GM12878 (cell line): ENCODE data around the gene FGGY. TPM values are rescaled to one million over a fixed set of nuclear protein-coding genes. Genes with fewer than 3 reads are reported as not detected.

Source experiments
- ATAC-seq: fragments of 200-7000 bp; cut with Tn5 transposase; 3 replicates; pipeline ENCODE4 v1.9.1; 2020; ENCODE audit warnings: mild to moderate bottlenecking, moderate library complexity
- BruUV-seq: library from RNA; stranded (reverse); fragments of 400-500 nt; replicated peaks from 2 replicates; lab custom pipeline; 2021; lab: Mats Ljungman, UMichigan
- CTCF ChIA-PET: fragments of 300-600 bp; sonication (Branson Sonifier 250); formaldehyde crosslinking; extraction: SDS; loops from one replicate; lab custom pipeline; 2021; ENCODE audit warnings: inconsistent platforms; lab: Yijun Ruan, JAX
- POLR2A ChIA-PET: fragments of 350-600 bp; formaldehyde crosslinking; extraction: SDS; loops from one replicate; lab custom pipeline; 2021; ENCODE audit warnings: inconsistent platforms; lab: Charles Lee
- RAD21 ChIA-PET: fragments of 300-600 bp; sonication (Branson Sonifier 250); formaldehyde crosslinking; loops from one replicate; lab custom pipeline; 2023; ENCODE audit warnings: antibody characterized with exemption; ENCODE audit not compliant: unreplicated experiment; lab: Charles Lee
- SMC1A ChIA-PET: fragments of 300-600 bp; sonication (Branson Sonifier 250); formaldehyde crosslinking; loops from one replicate; lab custom pipeline; 2023; ENCODE audit not compliant: unreplicated experiment, uncharacterized antibody; lab: Charles Lee
- DNase-seq: peaks from one replicate; pipeline ENCODE4 v3.0.0-alpha.2; 2011; ENCODE audit warnings: low read depth, low spot score
- FAIRE-seq: peaks from 3 replicates; lab custom pipeline; 2011; peaks lifted over from hg19 to GRCh38; lab: Jason Lieb, UNC
- H2AFZ ChIP-seq: 2 replicates; pipeline ENCODE4 v1.6.0; 2011; ENCODE audit warnings: low read depth, low read length, control low read depth; ENCODE audit not compliant: control insufficient read depth
- H3K27ac ChIP-seq: 2 replicates; pipeline ENCODE4 v1.5.1; 2011; ENCODE audit warnings: control low read depth; ENCODE audit not compliant: control insufficient read depth, insufficient read depth
- H3K27me3 ChIP-seq, 2 experiments: replicated peaks in 1 of 2; 2 replicates each; pipeline versions ENCODE4 v1.6.0 to v1.6.1; 2011; ENCODE audit warnings: low read length in 1 of 2; ENCODE audit not compliant: control insufficient read depth in 2 of 2, insufficient read depth in 2 of 2
- H3K36me3 ChIP-seq, 2 experiments: 2 replicates each; pipeline ENCODE4 v1.5.1; 2011; ENCODE audit warnings: low read length in 1 of 2; ENCODE audit not compliant: control insufficient read depth in 2 of 2, insufficient read depth in 2 of 2
- H3K4me1 ChIP-seq: 2 replicates; pipeline ENCODE4 v1.6.1; 2011; ENCODE audit warnings: mild to moderate bottlenecking, low read length, moderate library complexity, mixed read lengths; ENCODE audit not compliant: control insufficient read depth, insufficient read depth
- H3K4me2 ChIP-seq: 2 replicates; pipeline ENCODE4 v1.6.0; 2011; ENCODE audit warnings: control low read depth; ENCODE audit not compliant: control insufficient read depth, insufficient read depth
- H3K4me3 ChIP-seq: fragments of 200-600 bp; sonication (generic); 2 replicates; pipeline ENCODE4 v1.5.1; 2016
- H3K79me2 ChIP-seq: 2 replicates; pipeline ENCODE4 v1.6.0; 2011; ENCODE audit warnings: low read length; ENCODE audit not compliant: control insufficient read depth, insufficient read depth
- H3K9ac ChIP-seq: 2 replicates; pipeline ENCODE4 v1.8.0; 2011; ENCODE audit warnings: low read length, control low read depth, mixed read lengths; ENCODE audit not compliant: control insufficient read depth, insufficient read depth
- H3K9me3 ChIP-seq: replicated peaks from 3 replicates; pipeline ENCODE4 v1.5.1; 2011; ENCODE audit warnings: mild to moderate bottlenecking, low read length; ENCODE audit not compliant: control insufficient read depth, insufficient read depth
- H4K20me1 ChIP-seq: 2 replicates; pipeline ENCODE4 v1.6.0; 2011; ENCODE audit not compliant: control insufficient read depth, insufficient read depth
- HDAC2 ChIP-seq: fragments of 200-600 bp; sonication (generic); IDR thresholded peaks from 2 replicates; pipeline ENCODE4 v1.6.1; 2017
- MEF2B ChIP-seq: fragments of 450-650 bp; IDR thresholded peaks from 2 replicates; pipeline ENCODE4 v1.6.1; 2018; ENCODE audit warnings: mild to moderate bottlenecking, moderate library complexity; ENCODE audit not compliant: partially characterized antibody, poor library complexity, severe bottlenecking
- NBN ChIP-seq: fragments of 450-650 bp; IDR thresholded peaks from 2 replicates; pipeline ENCODE4 v1.6.1; 2016
- NFIC ChIP-seq: IDR thresholded peaks from 2 replicates; pipeline ENCODE4 v1.6.1; 2012; ENCODE audit warnings: low read depth, mild to moderate bottlenecking, inconsistent platforms, low read length, moderate library complexity
- PAX8 ChIP-seq: fragments of 450-650 bp; IDR thresholded peaks from 2 replicates; pipeline ENCODE4 v1.6.1; 2017; ENCODE audit warnings: mild to moderate bottlenecking, moderate library complexity
- RAD51 ChIP-seq: fragments of 450-650 bp; IDR thresholded peaks from 2 replicates; pipeline ENCODE4 v1.6.1; 2016; ENCODE audit warnings: moderate library complexity, mild to moderate bottlenecking, inconsistent platforms
- SMAD5 ChIP-seq: IDR thresholded peaks from 2 replicates; pipeline ENCODE4 v1.6.1; 2016; ENCODE audit warnings: antibody characterized with exemption, low read depth
- SUZ12 ChIP-seq: fragments of 200-600 bp; sonication (generic); IDR thresholded peaks from one replicate; pipeline ENCODE4 v1.6.1; 2018; ENCODE audit warnings: antibody characterized with exemption, mild to moderate bottlenecking; ENCODE audit not compliant: unreplicated experiment
- TBL1XR1 ChIP-seq: IDR thresholded peaks from 2 replicates; pipeline ENCODE4 v1.6.1; 2012; ENCODE audit warnings: low read depth, low read length, improper control_type of control experiment
- WRNIP1 ChIP-seq: IDR thresholded peaks from 2 replicates; pipeline ENCODE4 v1.6.1; 2011; ENCODE audit warnings: low read depth, low read length, improper control_type of control experiment, borderline replicate concordance
- WGBS: methylation state at CpG from one replicate; pipeline ENCODE4 v1.1.6; 2016; ENCODE audit warnings: low lambda C conversion rate; ENCODE audit not compliant: insufficient replicate concordance, insufficient coverage; ENCODE audit errors: missing lambda C conversion rate; 5-methylcytosine and 5-hydroxymethylcytosine counted together
- in situ Hi-C: fragments of 300-500 bp; cut with MboI; formaldehyde crosslinking; loops from 9 replicates; pipeline ENCODE4 v1.14.3; 2018; ENCODE audit warnings: mixed read lengths
- intact Hi-C: fragments of 100-400 bp; cut with micrococcal nuclease; formaldehyde crosslinking; loops from one replicate; pipeline ENCODE4 v1.14.2; 2022; ENCODE audit not compliant: unreplicated experiment
- polyA plus RNA-seq, 11 experiments: library from polyadenylated mRNA; depleted of rRNA in 4 of 11; unstranded in 6 of 11; stranded (reverse) in 5 of 11; fragments of >200 nt; fragmentation: Nextera tagmentation in 4 of 11; fragmentation: Illumina TruSeq in 1 of 11; extraction: Ambion mirVana in 4 of 11; extraction: Trizol in 1 of 11; gene quantifications; 1 replicate in 1 of 11; 2 replicates in 10 of 11; pipeline versions ENCODE4 v1.2.1 to v1.2.3, GENCODE V29; 2011 to 2016; ENCODE audit warnings: inconsistent platforms in 2 of 11, missing spikeins in 2 of 11, low read depth in 1 of 11
- total RNA-seq, 4 experiments: library from RNA; depleted of rRNA in 3 of 4; stranded (reverse); fragments of >200 nt in 3 of 4; fragmentation: Illumina TruSeq in 1 of 4; extraction: Trizol in 1 of 4; gene quantifications; 2 replicates each; pipeline versions ENCODE4 v1.2.1 to v1.2.3, GENCODE V29; 2013 to 2021
- TF ChIP-seq, protein P1 (sequence below): fragments of 450-650 bp; IDR thresholded peaks from 2 replicates; pipeline ENCODE4 v1.6.1; 2017; ENCODE audit warnings: mild to moderate bottlenecking, low read depth, inconsistent platforms; ENCODE audit not compliant: poor library complexity, severe bottlenecking
- TF ChIP-seq, protein P2 (sequence below): IDR thresholded peaks from 2 replicates; pipeline ENCODE4 v1.6.1; 2011; ENCODE audit warnings: borderline replicate concordance, low read depth, mild to moderate bottlenecking, moderate library complexity, mixed read lengths, low read length; ENCODE audit not compliant: insufficient read depth; ENCODE audit errors: extremely low read length

Gene FGGY
- total and polyA plus RNA-seq, 10 of the 15 experiments (the other 5 are each of a cell fraction or from before 2014, with no cell fraction given): 6.2 to 11.9 (median 7.5) TPM

DNA sequence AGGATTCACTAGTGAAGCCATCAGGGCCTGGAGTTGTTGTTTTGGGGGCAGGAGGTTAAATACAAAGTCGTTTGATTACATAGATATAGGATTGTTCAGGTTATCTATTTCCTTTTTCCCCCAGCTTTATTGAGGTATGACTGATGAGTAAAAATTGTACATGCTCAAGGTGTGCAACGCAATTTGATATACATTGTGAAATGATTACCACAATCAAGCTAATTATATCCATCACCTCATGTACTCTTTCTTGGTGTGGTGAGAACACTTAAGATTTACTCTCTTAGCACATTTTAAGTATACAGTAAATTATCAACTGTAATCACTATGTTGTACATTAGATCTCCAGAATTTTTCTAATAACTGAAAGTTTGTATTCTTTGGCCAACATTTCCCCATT lies 6.0 kb downstream of the FGGY start:
- peaks cover 1% of the 10 kb centered on the region; the same call in 2 of the 3 replicates for H3K9me3 ChIP-seq
- no peak overlapping the region for H3K4me3 ChIP-seq
- DNase-seq: no peak
- ChIA-PET POLR2A (no interaction called here), SMC1A (interaction anchor here (0.7 to 1.1 kb wide), 2 partner anchors 37 to 50 kb away, joined by 3 to 4 read pairs; no protein-coding TSS in a partner anchor), CTCF (interaction anchor here (0.6 to 0.8 kb wide), 2 partner anchors 220 to 396 kb away, joined by 3 read pairs; no protein-coding TSS in a partner anchor), RAD21 (no interaction called here)
- no TSS peak for BruUV-seq
- FAIRE-seq: no peak
- 46% methylated on average over 2 of the region's 2 CpGs for WGBS
- no peaks in the 10 kb centered on the region for H3K36me3 ChIP-seq
- ATAC-seq: no peak
- no peaks in the 10 kb centered on the region for H4K20me1 ChIP-seq
- intact Hi-C loops: no loop called here
- no peaks in the 10 kb centered on the region; the same call in 1 of the 2 replicates for H3K4me1 ChIP-seq
- no peak for TF ChIP-seq SUZ12
- TF ChIP-seq NBN: no peak
- TF ChIP-seq PAX8: no peak
- TF ChIP-seq SMAD5: no peak
- TF ChIP-seq TBL1XR1: no peak
- TF ChIP-seq, protein P1, sequence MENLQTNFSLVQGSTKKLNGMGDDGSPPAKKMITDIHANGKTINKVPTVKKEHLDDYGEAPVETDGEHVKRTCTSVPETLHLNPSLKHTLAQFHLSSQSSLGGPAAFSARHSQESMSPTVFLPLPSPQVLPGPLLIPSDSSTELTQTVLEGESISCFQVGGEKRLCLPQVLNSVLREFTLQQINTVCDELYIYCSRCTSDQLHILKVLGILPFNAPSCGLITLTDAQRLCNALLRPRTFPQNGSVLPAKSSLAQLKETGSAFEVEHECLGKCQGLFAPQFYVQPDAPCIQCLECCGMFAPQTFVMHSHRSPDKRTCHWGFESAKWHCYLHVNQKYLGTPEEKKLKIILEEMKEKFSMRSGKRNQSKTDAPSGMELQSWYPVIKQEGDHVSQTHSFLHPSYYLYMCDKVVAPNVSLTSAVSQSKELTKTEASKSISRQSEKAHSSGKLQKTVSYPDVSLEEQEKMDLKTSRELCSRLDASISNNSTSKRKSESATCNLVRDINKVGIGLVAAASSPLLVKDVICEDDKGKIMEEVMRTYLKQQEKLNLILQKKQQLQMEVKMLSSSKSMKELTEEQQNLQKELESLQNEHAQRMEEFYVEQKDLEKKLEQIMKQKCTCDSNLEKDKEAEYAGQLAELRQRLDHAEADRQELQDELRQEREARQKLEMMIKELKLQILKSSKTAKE: no peak
- TF ChIP-seq HDAC2: no peak
- TF ChIP-seq RAD51: no peak
- TF ChIP-seq WRNIP1: no peak
- no peak for TF ChIP-seq MEF2B
- TF ChIP-seq NFIC: no peak
- TF ChIP-seq, protein P2, sequence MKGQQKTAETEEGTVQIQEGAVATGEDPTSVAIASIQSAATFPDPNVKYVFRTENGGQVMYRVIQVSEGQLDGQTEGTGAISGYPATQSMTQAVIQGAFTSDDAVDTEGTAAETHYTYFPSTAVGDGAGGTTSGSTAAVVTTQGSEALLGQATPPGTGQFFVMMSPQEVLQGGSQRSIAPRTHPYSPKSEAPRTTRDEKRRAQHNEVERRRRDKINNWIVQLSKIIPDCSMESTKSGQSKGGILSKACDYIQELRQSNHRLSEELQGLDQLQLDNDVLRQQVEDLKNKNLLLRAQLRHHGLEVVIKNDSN: no peak
- no peak overlapping the region for H3K4me2 ChIP-seq
- in situ Hi-C loops: no loop called here
- H3K79me2 ChIP-seq: no peaks in the 10 kb centered on the region
- H2AFZ ChIP-seq: no peak overlapping the region
- H3K27ac ChIP-seq: no peak overlapping the region
- H3K9ac ChIP-seq: no peak overlapping the region
- H3K27me3 ChIP-seq: no peaks in the 10 kb centered on the region
